Measurements from ENCODE around the gene SNTG2. TPM values are rescaled to one million over a fixed set of nuclear protein-coding genes. Genes with fewer than 3 reads are reported as not detected.

The SNTG2 gene
- 0.20 TPM in 1 of 2 replicates, not detected in the other for total RNA-seq

DNA sequence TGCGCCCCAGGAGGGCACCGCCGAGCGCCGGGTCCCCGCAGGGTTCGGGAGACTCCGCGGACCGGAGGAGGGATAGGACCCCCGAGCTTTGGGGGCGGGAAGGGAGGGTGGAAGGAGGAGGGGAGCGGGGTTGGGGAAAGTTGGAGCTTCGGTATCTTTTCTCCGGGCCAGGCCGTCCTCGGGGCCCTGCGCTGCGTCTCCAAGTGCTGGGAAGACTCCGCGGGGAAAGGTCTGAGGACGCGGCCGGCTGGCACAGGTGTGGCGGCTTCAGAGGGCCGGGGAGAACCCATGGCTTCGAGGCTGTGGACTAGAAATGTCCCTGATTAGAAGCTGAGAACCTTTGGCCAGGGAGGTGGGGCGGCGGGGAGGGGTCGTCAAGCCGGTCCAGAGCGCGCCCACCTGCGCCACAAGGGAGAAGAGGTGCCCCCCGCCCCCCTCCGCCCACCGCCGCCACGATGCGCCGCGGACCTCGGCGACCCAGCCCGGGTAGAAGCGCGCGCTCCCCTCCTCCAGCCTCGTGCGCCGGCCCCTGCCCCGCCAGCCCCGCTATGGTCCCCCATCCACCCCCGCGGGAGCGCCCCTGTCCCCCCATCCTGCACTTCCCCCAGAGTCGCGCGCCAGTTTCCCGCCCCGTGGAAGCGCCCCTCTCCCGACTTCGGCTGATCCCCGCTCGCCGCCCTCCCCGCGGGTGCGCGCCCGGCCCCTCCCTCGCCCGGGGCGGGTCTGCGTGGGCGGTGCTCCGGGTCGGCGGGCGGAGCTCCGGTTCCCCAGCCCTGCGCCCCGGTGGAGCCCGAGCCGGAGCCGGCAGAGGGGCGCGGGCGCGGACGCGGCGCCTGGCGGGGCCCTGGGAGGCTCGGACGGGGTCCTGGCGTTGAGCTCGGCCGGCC is at the start of gene SNTG2:
Gene SNTG2, plus strand, starts transcription at position 770 of the 887 bp plus-strand sequence. CDS start 148 bp downstream, outside the sequence.

DNA sequence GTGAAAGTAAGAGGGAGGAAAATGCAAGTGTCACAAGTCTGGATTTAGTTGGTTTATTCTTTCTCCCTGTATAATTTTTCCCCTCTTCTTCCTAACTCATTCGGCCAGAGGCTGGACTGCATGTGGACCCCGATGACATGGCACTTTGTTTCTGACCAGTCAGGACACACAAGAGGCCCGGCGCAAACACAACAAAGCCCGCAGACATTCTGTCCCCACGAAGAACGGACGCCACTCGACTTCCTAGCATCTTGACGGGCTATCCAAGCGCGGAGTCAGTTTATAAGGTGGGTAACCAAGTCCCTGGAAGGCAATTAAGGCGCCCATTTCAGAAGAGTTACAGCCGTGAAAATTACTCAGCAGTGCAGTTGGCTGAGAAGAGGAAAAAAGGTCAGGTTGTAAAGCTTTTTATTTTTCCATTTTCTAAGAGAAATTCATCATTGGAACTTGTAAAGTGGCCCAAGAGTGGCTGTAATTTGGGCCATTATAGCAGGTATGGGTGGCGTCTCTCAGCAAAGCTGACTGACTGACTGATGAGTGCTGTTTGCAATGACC is 462.6 kb downstream of the SNTG2 start, which contains the start of gene TPO:
Gene TPO, plus strand, starts transcription at position 308 of the 555 bp plus-strand sequence. CDS start 946 bp downstream, outside the sequence.

Data from subcutaneous preadipocyte (primary cell).